ENCODE results near the gene MNAT1. TPM values are rescaled to one million over a fixed set of nuclear protein-coding genes. Genes with fewer than 3 reads are reported as not detected.

MNAT1 gene
- total RNA-seq, 3 donors from 2014 or later = 30.6 to 70.4 (median 50.8) TPM

DNA sequence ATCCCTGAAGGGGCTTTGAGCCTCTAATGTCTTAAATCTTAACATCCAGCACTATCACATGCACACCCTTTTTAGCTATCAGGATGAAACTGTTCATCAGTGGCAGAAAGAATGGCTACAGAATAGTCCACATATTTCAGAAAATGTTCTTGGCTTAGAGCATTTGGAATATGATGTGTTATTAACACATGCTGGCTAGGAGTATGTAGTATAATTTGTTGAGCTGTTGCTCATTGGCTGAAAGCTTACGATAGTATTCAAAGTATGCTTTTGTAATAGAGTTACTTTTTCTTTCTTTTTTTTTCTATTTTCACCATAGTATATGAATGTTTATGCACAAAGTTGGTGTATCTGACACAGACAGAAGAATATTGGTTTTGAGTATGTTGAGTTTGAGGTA lies 55.1 kb downstream of the MNAT1 start:
- Histone ChIP-seq H3K27me3 (no peaks in the 10 kb centered on the region), H3K27ac (no peak overlapping the region), H3K36me3 (no peaks in the 10 kb centered on the region), H3K9me3 (no peaks in the 10 kb centered on the region), H3K4me3 (no peak overlapping the region), H3K4me1 (no peaks in the 10 kb centered on the region)
- TF ChIP-seq, protein P1, sequence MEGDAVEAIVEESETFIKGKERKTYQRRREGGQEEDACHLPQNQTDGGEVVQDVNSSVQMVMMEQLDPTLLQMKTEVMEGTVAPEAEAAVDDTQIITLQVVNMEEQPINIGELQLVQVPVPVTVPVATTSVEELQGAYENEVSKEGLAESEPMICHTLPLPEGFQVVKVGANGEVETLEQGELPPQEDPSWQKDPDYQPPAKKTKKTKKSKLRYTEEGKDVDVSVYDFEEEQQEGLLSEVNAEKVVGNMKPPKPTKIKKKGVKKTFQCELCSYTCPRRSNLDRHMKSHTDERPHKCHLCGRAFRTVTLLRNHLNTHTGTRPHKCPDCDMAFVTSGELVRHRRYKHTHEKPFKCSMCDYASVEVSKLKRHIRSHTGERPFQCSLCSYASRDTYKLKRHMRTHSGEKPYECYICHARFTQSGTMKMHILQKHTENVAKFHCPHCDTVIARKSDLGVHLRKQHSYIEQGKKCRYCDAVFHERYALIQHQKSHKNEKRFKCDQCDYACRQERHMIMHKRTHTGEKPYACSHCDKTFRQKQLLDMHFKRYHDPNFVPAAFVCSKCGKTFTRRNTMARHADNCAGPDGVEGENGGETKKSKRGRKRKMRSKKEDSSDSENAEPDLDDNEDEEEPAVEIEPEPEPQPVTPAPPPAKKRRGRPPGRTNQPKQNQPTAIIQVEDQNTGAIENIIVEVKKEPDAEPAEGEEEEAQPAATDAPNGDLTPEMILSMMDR (IDR thresholded peaks at IDR 0.05) = no peak
- no peak for TF ChIP-seq POLR2AphosphoS5 (IDR thresholded peaks at IDR 0.05)
- no peak for TF ChIP-seq POLR2A (IDR thresholded peaks at IDR 0.05)
- DNase-seq (ENCODE audit: low spot score in 2 of 2) = no peak
- intact Hi-C loops (cut with DNase I; ENCODE audit: low total_unique reads) = no loop called here

- intact Hi-C loops (cut with DNase I; ENCODE audit: low total_unique reads) = no loop called here
- Histone ChIP-seq H3K4me1 (no peaks in the 10 kb centered on the region), H3K9me3 (no peaks in the 10 kb centered on the region), H3K27ac (no peak overlapping the region), H3K4me3 (no peak overlapping the region), H3K36me3 (no peaks in the 10 kb centered on the region), H3K27me3 (no peaks in the 10 kb centered on the region)
- DNase-seq (ENCODE audit: low spot score in 2 of 2) = no peak
- TF ChIP-seq POLR2AphosphoS5 (IDR thresholded peaks at IDR 0.05) (no peak), POLR2A (IDR thresholded peaks at IDR 0.05) (no peak)
- TF ChIP-seq, protein P1 (IDR thresholded peaks at IDR 0.05) = no peak
Observed at GRCh38 chr14:60790850-60791249, 56.3 kb downstream of the MNAT1 start.

DNA sequence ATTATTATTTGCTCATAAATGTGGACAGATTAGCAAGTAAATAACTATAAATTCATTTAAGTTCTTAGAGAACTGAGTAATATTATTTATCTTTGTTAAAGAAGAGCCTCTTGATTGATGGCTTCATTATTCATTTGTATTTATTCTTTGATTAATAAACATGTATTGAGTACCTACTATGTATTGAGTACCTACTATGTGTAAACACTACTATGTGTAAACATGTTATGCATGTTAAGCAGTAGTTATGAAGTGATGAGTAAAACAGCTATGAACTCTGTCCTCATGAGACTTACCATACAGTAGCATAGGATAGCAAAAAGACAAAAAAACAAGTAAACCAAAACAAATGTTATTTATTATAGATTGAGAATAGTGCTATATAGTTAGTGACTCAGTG lies 61.9 kb downstream of the MNAT1 start:
- H3K4me1 ChIP-seq = no peaks in the 10 kb centered on the region
- intact Hi-C loops (cut with DNase I; ENCODE audit: low total_unique reads) = no loop called here
- no peaks in the 10 kb centered on the region for H3K36me3 ChIP-seq

DNA sequence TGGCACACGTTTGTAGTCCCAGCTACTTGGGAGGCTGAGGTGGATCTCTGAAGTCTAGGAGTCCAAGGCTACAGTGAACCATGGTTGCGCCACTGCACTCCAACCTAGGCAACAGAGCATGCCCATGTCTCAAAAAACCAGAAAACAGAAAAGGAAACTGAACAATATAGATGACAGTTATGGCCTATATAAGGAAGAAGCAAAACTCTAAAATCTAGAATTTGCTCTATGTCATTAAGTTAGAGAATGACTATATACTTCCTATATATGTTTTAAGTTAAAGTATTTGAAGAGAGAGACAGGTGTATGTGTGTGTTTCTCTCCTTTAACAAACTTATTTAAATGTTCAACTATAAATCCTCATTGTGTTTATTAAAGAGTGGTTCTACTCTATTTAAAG lies 65.8 kb downstream of the MNAT1 start:
- Histone ChIP-seq H3K36me3 (no peaks in the 10 kb centered on the region), H3K27me3 (no peaks in the 10 kb centered on the region), H3K9me3 (no peaks in the 10 kb centered on the region), H3K4me3 (no peak overlapping the region), H3K4me1 (no peaks in the 10 kb centered on the region), H3K27ac (no peak overlapping the region)
- intact Hi-C loops (cut with DNase I; ENCODE audit: low total_unique reads) = no loop called here
- TF ChIP-seq, protein P1 (IDR thresholded peaks at IDR 0.05) = no peak
- TF ChIP-seq POLR2AphosphoS5 (IDR thresholded peaks at IDR 0.05) (no peak), POLR2A (IDR thresholded peaks at IDR 0.05) (no peak)
- no peak for DNase-seq (ENCODE audit: low spot score in 2 of 2)

More for the DNA sequence above, 61.9 kb downstream of the MNAT1 start:
- Histone ChIP-seq H3K27ac (no peak overlapping the region), H3K27me3 (no peaks in the 10 kb centered on the region), H3K9me3 (no peaks in the 10 kb centered on the region), H3K4me3 (no peak overlapping the region)
- no peak for TF ChIP-seq POLR2AphosphoS5 (IDR thresholded peaks at IDR 0.05)
- TF ChIP-seq POLR2A (IDR thresholded peaks at IDR 0.05) = no peak
- TF ChIP-seq, protein P1 (IDR thresholded peaks at IDR 0.05) = no peak
- DNase-seq (ENCODE audit: low spot score in 2 of 2) = no peak

DNA sequence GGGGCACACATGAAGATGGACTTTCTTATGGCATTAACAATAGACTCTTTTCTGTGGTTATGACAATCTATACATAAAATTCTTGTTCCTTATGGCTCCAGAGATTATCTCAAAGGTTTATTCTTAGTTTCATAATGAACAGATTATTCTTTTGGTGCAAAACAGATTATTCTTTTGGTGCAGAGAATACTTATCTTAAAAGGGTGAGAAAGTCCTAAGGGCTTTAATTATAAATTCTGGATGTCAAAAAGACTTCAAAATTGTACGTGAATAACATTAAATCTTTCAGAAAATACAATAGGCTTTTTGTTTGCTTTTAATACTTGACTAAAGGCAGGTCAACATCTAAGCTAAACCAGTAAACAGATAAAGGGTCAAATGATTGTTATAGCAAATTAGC lies 69.3 kb downstream of the MNAT1 start:
- H3K4me1 ChIP-seq = no peaks in the 10 kb centered on the region
- no peak overlapping the region for H3K27ac ChIP-seq
- no peaks in the 10 kb centered on the region for H3K9me3 ChIP-seq
- no peak overlapping the region for H3K4me3 ChIP-seq
- no peak for TF ChIP-seq POLR2AphosphoS5 (IDR thresholded peaks at IDR 0.05)
- no peak for TF ChIP-seq POLR2A (IDR thresholded peaks at IDR 0.05)
- TF ChIP-seq, protein P1 (IDR thresholded peaks at IDR 0.05) = no peak
- intact Hi-C loops (cut with DNase I; ENCODE audit: low total_unique reads) = no loop called here
- H3K36me3 ChIP-seq = no peaks in the 10 kb centered on the region
- DNase-seq (ENCODE audit: low spot score in 2 of 2) = no peak
- H3K27me3 ChIP-seq = no peaks in the 10 kb centered on the region
